ENCODE data around the gene CGB3. TPM values are rescaled to one million over a fixed set of nuclear protein-coding genes. Genes with fewer than 3 reads are reported as not detected.
"Not testable (repeated sequence)": the region's sequence is repeated elsewhere in the genome, so short reads cannot be mapped to it uniquely, and the experiment has no call there.

CGB3 gene
- total RNA-seq: not detected

DNA sequence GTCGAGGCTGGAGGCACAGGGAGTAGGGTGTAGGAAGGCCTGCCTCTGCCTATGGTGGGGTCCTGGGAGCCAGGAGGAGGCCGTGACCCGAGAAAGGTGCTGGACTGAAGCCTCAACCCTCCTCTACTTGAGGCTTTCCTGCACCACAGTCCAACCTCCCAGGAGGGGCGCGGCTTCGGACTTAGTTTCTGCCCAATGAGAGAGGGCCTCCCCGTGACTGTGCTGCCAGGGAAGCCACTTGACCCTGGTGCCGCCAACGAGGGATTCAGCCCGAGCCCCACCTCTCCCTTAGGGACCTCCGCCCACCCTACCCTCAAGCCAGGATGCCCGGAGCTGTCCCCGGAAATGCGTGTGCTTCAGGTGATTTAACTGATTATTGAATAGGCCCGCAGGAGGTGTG lies at the start of gene CGB3:
TSS of gene CGB3 (minus strand) at position 101 of the 400 bp plus-strand sequence. CDS start 362 bp downstream, outside the sequence.
- ATAC-seq, H3K9me3 ChIP-seq, H3K4me3 ChIP-seq, H3K36me3 ChIP-seq, H3K27ac ChIP-seq, H3K4me1 ChIP-seq: not testable (repeated sequence)
- peaks cover 29% of the 10 kb centered on the region for H3K27me3 ChIP-seq
- WGBS, 2 donors (ENCODE audit: low coverage in 1 of 2): no CpG with 5 or more reads among the region's 15 CpGs

DNA sequence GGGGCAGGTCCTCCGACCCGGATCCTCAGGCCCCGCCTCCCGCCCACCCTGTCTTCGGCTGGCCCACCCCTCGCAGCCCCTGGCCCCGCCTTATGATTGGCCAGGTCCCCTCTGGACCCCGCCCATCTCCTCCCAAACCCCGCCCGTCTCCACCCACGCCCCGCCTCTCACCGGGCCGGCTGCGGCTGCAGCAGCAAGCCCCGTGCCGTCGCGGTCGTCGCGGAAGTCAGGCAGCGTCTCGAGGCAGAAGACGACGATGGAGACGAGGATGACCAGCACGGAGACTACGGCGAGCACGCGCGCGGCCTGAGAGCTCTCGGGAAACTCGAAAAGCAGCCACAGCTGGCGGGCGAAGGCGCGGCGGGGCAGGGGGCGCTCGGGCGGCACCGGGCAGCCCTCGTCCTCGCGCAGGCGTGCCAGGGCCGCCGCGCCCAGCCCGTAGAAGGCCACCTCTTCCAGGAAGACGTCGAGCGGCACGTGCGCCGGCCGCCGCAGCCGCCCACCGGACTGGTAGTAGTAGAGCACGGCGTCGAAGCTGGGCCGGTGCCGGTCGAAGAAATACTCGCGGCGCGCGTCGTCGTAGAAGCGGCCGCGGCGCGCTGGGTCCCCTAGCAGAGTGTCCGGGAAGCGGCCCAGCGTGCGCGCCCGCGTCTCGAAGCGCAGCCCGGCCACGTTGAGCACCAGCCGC lies 47.9 kb upstream of the CGB3 start:
- Histone ChIP-seq H3K27me3 (peaks cover 77% of the 10 kb centered on the region), H3K4me1 (peaks cover 0 to 12% (median 4%) of the 10 kb centered on the region in 3 donors), H3K36me3 (no peaks in the 10 kb centered on the region), H3K9me3 (no peaks in the 10 kb centered on the region), H3K4me3 (no peak overlapping the region), H3K27ac (no peak overlapping the region)
- ATAC-seq: no peak
- no peak for TF ChIP-seq POLR2A (IDR thresholded peaks at IDR 0.05)
- TF ChIP-seq, protein P1, sequence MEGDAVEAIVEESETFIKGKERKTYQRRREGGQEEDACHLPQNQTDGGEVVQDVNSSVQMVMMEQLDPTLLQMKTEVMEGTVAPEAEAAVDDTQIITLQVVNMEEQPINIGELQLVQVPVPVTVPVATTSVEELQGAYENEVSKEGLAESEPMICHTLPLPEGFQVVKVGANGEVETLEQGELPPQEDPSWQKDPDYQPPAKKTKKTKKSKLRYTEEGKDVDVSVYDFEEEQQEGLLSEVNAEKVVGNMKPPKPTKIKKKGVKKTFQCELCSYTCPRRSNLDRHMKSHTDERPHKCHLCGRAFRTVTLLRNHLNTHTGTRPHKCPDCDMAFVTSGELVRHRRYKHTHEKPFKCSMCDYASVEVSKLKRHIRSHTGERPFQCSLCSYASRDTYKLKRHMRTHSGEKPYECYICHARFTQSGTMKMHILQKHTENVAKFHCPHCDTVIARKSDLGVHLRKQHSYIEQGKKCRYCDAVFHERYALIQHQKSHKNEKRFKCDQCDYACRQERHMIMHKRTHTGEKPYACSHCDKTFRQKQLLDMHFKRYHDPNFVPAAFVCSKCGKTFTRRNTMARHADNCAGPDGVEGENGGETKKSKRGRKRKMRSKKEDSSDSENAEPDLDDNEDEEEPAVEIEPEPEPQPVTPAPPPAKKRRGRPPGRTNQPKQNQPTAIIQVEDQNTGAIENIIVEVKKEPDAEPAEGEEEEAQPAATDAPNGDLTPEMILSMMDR (IDR thresholded peaks at IDR 0.05): no peak
- no peak for TF ChIP-seq POLR2AphosphoS5 (IDR thresholded peaks at IDR 0.05)
- TF ChIP-seq EP300 (IDR thresholded peaks at IDR 0.05): no peak
- 8% methylated on average over 6 of the region's 93 CpGs; no CpG with 5 or more reads in 1 of the 2 donors for WGBS, 2 donors (ENCODE audit: low coverage in 1 of 2)

DNA sequence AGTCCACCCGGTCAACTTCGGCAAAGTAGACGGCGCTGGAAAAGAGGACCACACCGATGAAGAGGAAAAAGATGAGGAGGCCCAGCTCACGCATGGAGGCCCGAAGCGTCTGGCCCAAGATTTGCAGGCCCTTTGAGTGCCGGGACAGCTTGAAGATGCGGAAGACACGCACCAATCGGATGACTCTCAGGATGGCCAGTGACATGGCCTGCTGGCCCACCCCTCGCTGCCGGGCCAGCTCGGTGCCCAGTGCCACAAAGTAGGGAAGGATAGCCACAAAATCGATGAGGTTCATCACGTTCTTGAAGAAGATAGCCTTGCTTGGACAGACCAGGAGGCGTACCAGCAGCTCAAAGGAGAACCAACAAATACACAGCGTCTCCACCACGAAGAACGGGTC lies 46.3 kb upstream of the CGB3 start:
- Histone ChIP-seq H3K9me3 (no peaks in the 10 kb centered on the region), H3K27me3 (peaks cover 91% of the 10 kb centered on the region), H3K36me3 (no peaks in the 10 kb centered on the region), H3K4me1 (peaks cover 0 to 12% (median 4%) of the 10 kb centered on the region in 3 donors), H3K27ac (no peak overlapping the region), H3K4me3 (no peak overlapping the region)
- WGBS, 2 donors (ENCODE audit: low coverage in 1 of 2): 90 to 97% methylated on average over 11 to 13 of the region's 21 CpGs
- no peak for TF ChIP-seq POLR2A (IDR thresholded peaks at IDR 0.05)
- TF ChIP-seq, protein P1 (IDR thresholded peaks at IDR 0.05): no peak
- TF ChIP-seq EP300 (IDR thresholded peaks at IDR 0.05): no peak
- TF ChIP-seq POLR2AphosphoS5 (IDR thresholded peaks at IDR 0.05): no peak
- ATAC-seq: no peak

DNA sequence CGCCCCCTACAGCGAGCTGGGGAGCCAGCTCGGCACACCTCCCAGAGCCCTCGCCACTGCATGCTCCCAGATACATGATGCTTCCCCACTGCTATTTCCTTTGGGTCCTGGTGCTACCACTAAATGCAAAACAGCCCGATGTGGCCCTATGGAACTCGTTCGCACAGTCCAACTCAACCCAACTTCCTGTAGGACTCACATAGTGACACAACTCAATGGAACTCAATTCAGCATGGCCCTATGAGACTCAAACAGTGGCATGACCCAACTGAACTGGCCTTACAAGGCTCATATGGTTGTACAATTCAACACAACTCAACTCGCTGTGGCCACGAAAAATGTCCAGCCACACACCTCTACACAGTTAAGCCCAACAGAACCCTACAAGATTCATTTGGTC lies 44.9 kb upstream of the CGB3 start:
- H3K27me3 ChIP-seq: peaks cover 98% of the 10 kb centered on the region
- no peaks in the 10 kb centered on the region for H3K9me3 ChIP-seq
- no peak overlapping the region for H3K27ac ChIP-seq
- WGBS, 2 donors (ENCODE audit: low coverage in 1 of 2): 90 to 96% methylated on average over 4 to 7 of the region's 9 CpGs
- no peaks in the 10 kb centered on the region for H3K36me3 ChIP-seq
- no peak for ATAC-seq
- H3K4me3 ChIP-seq: no peak overlapping the region
- peaks cover 0 to 23% (median 10%) of the 10 kb centered on the region in 3 donors for H3K4me1 ChIP-seq
- TF ChIP-seq, protein P1 (IDR thresholded peaks at IDR 0.05): no peak
- TF ChIP-seq POLR2A (IDR thresholded peaks at IDR 0.05) (no peak), POLR2AphosphoS5 (IDR thresholded peaks at IDR 0.05) (no peak), EP300 (IDR thresholded peaks at IDR 0.05) (no peak)

DNA sequence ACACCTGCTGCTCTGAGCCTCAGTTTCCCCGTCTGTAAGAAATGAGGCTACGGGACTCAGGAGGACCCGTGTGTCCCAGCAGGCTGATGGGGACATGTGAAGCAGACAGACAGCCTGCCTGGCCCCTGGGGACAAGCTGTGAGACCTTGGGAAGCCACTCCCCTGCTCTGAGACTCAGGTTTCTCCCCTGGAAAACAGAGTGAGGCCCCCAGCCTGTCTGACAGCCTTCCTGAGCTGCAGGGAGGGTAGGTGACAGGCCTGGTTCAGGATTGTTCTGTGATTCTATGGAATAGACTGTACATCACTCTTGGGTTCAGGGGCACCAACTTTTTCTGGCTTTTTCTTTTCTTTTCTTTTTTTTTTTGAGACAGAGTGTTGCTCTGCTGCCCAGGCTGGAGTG lies 43.4 kb upstream of the CGB3 start:
- no peak for ATAC-seq
- WGBS, 2 donors (ENCODE audit: low coverage in 1 of 2): 0% methylated on average over 1 of the region's 3 CpGs; no CpG with 5 or more reads in 1 of the 2 donors
- Histone ChIP-seq H3K9me3 (no peaks in the 10 kb centered on the region), H3K27ac (no peak overlapping the region), H3K4me3 (no peak overlapping the region), H3K36me3 (no peaks in the 10 kb centered on the region), H3K4me1 (peaks cover 0 to 19% (median 10%) of the 10 kb centered on the region in 3 donors), H3K27me3 (peaks cover 98% of the 10 kb centered on the region)
- TF ChIP-seq POLR2A (IDR thresholded peaks at IDR 0.05) (no peak), EP300 (IDR thresholded peaks at IDR 0.05) (no peak), POLR2AphosphoS5 (IDR thresholded peaks at IDR 0.05) (no peak)
- TF ChIP-seq, protein P1 (IDR thresholded peaks at IDR 0.05): no peak
